HG03439 (cell line): ENCODE results near the gene EXOC6B.

ENCODE experiments used
- ATAC-seq: cut with Tn5 transposase; IDR thresholded peaks from one replicate; pipeline ENCODE4 v1.9.1; 2021; ENCODE audit warnings: mild to moderate bottlenecking, moderate library complexity; ENCODE audit not compliant: unreplicated experiment

The EXOC6B gene

GRCh38 chr2:72235497-72236415 lies 590.1 kb downstream of the EXOC6B start:
- no peak for ATAC-seq

DNA sequence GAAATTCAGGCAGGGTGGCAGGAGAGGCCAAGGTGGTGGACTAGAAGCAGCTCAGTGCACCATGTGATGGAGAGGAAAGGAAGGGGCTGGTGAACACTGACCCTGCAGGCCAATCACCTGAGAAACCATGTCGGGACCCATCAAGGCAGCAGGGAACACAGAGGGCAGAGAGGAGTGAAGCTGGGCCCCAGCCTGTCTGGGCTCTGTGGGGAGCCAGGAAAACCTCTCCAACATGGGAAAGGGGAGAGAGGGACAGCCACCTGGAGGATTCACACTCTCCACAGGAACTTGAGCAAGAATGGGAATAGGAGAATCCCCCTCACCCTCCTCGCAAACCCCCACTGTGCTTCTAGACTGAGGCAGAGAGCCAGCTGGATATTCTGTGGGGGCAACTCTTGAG lies 592.6 kb downstream of the EXOC6B start:
- ATAC-seq = no peak

DNA sequence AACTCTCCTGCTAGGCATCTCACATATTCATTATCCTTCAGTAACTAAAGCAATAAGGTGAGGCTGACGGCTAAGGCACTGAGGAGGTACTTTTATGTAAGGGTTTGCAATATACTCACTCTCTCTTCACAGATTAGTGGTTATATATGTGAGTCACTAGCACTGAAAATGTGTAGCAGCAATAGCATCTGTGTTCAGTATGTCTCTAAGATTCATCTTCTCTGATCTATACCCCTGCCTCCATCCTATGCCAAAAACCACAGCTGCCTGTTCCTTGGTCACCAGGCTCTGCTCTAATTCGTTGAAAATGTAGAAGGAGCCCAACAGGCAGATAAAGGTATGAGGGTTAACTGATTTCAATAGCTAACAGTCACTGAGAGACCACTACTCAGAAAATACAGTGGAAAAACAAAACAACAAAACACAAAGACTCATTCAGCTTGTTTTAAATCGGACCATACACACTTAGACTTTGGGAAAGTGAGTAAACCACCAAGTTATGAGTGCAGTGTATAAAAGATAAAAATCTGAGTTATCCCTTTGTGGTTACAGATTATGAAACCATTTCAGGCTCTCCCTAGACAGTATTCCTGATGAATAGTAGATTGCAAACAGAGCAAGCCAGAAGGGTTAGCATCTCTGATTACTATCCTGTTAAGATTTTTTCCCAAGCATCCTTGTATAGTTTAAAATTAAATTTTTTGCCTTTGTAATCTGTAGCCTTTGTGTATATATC lies 602.8 kb downstream of the EXOC6B start:
- no peak for ATAC-seq

GRCh38 chr2:72220170-72220569 lies 605.7 kb downstream of the EXOC6B start:
- no peak for ATAC-seq

- ATAC-seq = no peak
Observed at GRCh38 chr2:72214429-72215143, 611.2 kb downstream of the EXOC6B start.

DNA sequence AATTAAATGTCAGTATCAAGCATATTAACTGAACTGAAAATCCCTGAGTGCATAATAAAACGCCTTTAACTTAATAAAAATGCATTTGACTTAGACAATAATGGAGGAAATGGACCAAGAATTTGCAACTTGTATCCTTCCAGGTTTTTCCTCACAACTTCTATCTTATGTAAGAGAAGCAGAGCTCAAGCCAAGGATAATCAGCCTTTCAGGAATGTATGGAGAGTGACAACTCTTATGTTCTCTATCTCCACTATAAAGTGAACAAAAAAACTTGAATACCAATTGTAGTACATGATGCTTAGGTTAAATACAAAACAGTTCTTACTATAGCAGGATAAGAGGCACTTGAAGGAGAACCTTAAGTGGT lies 613.4 kb downstream of the EXOC6B start:
- no peak for ATAC-seq

GRCh38 chr2:72211777-72212485 lies 613.9 kb downstream of the EXOC6B start:
- no peak for ATAC-seq

DNA sequence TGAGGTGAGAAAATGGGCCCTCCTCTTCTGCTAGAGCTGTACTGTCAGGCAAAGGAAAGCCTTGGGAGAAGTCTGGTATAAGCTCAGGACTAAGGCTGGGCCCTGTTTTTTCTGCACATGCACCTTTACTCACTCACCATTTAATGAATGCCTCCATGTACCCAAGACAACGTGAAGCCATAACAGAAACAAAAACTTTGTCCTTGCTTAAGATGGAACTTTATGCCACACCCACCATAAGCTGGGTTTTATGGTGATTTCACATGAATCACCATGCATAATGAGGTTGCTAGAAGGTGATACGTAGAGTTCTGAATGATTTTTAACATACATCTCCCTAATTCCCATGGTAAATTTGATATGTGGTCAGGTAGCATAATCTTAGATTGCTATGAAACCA lies 614.5 kb downstream of the EXOC6B start:
- ATAC-seq = no peak

- no peak for ATAC-seq
Observed at GRCh38 chr2:72210470-72210869, 615.4 kb downstream of the EXOC6B start.

GRCh38 chr2:72208225-72208624 lies 617.6 kb downstream of the EXOC6B start:
- ATAC-seq = no peak

GRCh38 chr2:72207334-72207733 lies 618.5 kb downstream of the EXOC6B start:
- no peak for ATAC-seq

DNA sequence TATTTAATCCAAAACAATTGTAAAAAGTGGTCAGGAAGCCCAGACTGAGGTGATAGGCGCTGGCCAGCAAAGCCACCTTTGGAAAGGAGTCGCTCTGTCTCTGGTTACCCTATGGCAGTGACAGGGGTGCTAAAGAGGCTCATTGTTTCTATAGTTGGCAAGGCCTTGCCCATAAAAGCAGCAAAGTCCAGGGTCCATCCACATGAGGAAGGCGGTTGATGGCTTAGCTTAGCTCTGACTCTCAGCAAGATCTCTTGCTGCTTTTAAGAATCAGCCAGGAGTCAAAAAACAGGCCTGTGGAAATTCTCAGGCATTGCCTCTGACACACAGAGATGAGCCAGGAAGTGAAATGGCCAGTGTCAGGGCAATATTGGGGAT lies 620.3 kb downstream of the EXOC6B start:
- ATAC-seq = no peak

GRCh38 chr2:72204786-72205503 lies 620.9 kb downstream of the EXOC6B start:
- no peak for ATAC-seq

DNA sequence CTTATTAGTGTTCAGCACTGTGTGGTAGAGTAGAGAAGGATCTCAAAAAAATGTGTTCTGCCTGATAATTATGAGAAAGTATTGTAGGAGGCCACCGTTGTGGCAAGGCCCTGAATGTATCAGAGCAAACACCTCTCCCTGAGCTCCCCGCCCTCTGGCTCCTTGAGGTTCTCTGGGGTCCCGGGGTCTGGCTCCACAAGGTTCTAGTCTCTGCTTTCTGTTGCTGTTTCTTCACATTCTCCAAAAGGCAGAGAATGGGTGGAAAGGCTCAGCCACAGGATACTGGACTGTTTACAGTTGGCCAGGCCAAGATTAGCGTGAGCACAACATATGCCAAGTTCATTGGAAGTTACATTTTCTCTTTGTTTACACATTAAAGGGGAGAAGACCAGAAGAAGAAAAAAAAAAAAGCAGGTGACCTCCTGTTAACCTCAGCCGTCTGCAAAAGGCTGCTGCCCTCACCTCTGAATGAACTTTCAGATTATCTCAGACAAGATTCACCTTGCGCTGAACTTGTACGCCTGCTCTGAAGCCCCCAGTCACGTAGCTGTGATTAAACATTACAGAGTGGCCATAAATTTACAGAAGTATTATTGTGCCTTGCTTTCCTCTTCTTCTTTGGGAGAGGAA lies 621.6 kb downstream of the EXOC6B start:
- no peak for ATAC-seq

GRCh38 chr2:72198532-72199241 lies 627.1 kb downstream of the EXOC6B start:
- ATAC-seq = no peak

- ATAC-seq = no peak
Observed at GRCh38 chr2:72193723-72194122, 632.1 kb downstream of the EXOC6B start.

DNA sequence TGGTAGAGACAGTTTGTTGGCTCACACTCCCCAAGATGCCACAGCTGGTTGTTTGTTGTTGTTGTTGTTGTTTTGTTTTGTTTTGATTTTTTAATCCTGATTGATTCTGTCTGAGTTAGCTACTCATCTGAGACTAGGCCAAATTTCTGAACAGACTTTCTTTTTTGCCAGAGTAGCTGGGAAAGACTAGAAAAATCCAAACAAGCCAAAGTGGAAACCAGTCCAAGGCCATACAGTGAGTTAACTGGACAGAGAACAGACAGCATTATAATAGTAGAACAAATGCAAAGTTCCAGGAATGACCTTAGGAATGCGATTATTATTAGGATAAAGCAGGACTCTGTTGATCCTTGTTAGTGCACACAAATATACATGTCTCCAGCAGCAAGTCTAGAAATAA lies 634.4 kb downstream of the EXOC6B start:
- ATAC-seq = no peak

- no peak for ATAC-seq
Observed at GRCh38 chr2:72185206-72185605, 640.6 kb downstream of the EXOC6B start.

- ATAC-seq = no peak
Observed at GRCh38 chr2:72183466-72183865, 642.4 kb downstream of the EXOC6B start.
